Esophagus squamous epithelium (tissue), 5 donors: Measurements from ENCODE around the gene KCNJ18. TPM values are rescaled to one million over a fixed set of nuclear protein-coding genes. Genes with fewer than 3 reads are reported as not detected.
"Not testable (repeated sequence)": the region's sequence is repeated elsewhere in the genome, so short reads cannot be mapped to it uniquely, and the experiment has no call there.

Experiments used
- DNase-seq: peaks from one replicate; lab custom pipeline; 2025; lab: John Stamatoyannopoulos, UW
- H3K27ac ChIP-seq, 4 donors: fragments of 200-600 bp; sonication (generic); one replicate each; pipeline ENCODE4 v1.5.1; 2016 to 2019; ENCODE audit warnings: mild to moderate bottlenecking in 1 of 4
- H3K27me3 ChIP-seq, 4 donors: fragments of 200-600 bp; sonication (generic); 1 replicate in 3 of 4; 2 replicates in 1 of 4; pipeline versions ENCODE4 v1.5.1 to v1.6.0; 2017 to 2021; ENCODE audit warnings: antibody characterized with exemption in 1 of 4
- H3K36me3 ChIP-seq, 3 donors: fragments of 200-600 bp; sonication (generic); one replicate each; pipeline ENCODE4 v1.5.1; 2016 to 2019
- H3K4me1 ChIP-seq, 3 donors: fragments of 200-600 bp; sonication (generic); one replicate each; pipeline ENCODE4 v1.5.1; 2017 to 2019
- H3K4me3 ChIP-seq, 4 donors: fragments of 200-600 bp; sonication (generic); 1 replicate in 3 of 4; 2 replicates in 1 of 4; pipeline ENCODE4 v1.5.1; 2016 to 2019; ENCODE audit warnings: mild to moderate bottlenecking in 2 of 4, moderate library complexity in 1 of 4
- H3K9me3 ChIP-seq, 3 donors: fragments of 200-600 bp; sonication (generic); one replicate each; pipeline ENCODE4 v1.5.1; 2016 to 2019
- WGBS, 2 donors: methylation state at CpG; one replicate each; pipeline ENCODE4 v1.1.5; 2018; 5-methylcytosine and 5-hydroxymethylcytosine counted together
- intact Hi-C: fragments of 100-400 bp; cut with DNase I; formaldehyde crosslinking; loops from one replicate; pipeline ENCODE4 v1.15.0; 2022
- total RNA-seq, 4 donors: library from RNA; depleted of rRNA; stranded (reverse); fragments of >200 nt; gene quantifications; one replicate each; pipeline ENCODE4 v1.1.0, GENCODE V29; 2016
- donor health status: DM: yes; HTN: yes; CAD: no.

The KCNJ18 gene
- total RNA-seq, 4 donors from 2014 or later, result 0.49 TPM; not detected in 3

DNA sequence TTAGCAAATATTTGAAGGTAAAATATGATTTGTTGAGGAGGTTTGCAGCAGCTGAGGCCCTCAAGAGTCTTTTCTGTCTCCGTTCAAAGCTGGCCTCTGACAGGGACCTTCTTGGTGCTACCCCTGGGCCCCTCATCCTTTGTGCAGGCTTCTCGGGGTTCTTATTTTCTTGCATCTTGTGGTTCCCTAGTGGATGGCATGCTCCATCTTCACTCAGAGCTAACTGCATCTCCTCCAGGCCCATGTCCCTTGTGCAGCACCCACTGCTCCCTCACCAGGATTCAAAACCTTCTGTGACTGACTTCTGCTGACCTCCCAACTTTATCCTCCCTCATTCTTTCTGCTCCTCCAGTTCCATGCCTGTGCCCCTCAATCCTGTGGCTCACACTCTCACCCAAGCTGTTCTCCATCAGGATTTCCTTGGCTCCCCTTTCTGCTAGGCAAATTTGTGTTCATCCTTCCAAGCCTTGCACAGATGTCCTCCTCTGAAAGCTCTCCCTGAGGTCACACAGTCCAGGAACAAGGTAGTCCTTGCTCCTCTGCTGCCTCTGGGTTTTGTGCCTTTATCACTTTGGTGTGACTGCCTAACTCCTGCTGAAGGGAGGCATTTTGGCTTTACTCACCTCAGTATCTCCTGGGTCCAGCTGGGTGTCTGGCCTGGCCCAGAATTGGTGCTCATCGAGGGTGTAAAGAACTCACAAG is 25.5 kb upstream of the KCNJ18 start:
- intact Hi-C loops, H3K27ac ChIP-seq, H3K4me3 ChIP-seq, H3K36me3 ChIP-seq, H3K9me3 ChIP-seq, DNase-seq: not testable (repeated sequence)
- H3K27me3 ChIP-seq, result peaks cover 0 to 17% (median 0%) of the 10 kb centered on the region in 4 donors
- peaks cover 0 to 14% (median 0%) of the 10 kb centered on the region in 3 donors for H3K4me1 ChIP-seq
- WGBS, 2 donors, result 50 to 52% methylated on average over 3 of the region's 3 CpGs

DNA sequence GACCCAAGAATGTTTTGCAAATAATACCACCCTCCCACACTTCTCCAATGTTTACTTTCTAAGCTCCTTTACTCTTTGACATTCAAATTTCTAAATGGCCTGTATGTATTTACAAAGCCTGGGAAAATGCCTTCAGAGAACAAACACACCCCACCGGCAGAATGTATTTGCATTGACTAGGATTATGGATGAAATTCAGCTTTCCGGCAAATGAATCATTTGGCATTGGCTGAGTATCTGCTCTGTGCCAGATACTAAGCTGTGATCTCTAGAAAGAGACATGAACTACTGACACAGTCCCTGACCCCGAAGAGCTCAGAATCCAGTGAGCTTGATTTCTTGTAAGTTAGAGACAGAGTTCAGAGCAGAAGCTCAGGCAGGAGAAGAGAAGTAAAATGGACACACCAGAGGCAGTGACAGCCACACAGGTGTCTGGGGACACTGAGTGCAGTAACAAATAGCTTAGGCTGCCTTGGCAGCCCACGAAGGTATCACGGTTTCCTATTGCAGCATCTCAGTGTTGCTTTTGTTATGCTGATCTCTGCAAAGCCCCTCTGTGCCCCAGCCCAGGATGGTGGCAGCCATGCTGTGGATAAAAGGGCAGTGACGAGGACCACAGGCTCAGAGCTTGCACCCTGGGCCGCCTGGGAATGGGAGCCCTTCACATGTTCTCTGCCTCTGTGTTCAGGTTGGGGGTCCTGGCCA is 24.8 kb upstream of the KCNJ18 start:
- not testable (repeated sequence) for DNase-seq

DNA sequence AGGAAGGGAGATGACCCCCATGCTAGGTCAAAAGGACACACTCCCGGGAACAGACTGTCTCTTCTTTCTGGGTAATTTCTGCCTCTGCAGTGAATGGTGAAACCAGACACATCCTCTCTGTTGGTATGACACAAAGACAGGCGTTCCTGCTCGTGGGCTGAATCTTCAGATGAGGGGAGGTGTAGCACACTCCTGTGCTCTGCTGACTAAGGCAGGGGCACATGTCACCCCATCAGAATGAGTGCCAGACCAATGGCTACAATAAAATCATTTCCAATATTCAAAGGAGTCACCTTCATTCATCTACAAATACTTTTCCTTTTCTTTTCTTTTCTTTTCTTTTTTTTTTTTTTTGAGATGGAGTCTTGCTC is 24.2 kb upstream of the KCNJ18 start:
- intact Hi-C loops, result not testable (repeated sequence)

More for the DNA sequence above, 24.8 kb upstream of the KCNJ18 start:
- 26 to 38% methylated on average over 6 to 7 of the region's 7 CpGs for WGBS, 2 donors
- H3K27ac ChIP-seq, H3K4me3 ChIP-seq, intact Hi-C loops, H3K36me3 ChIP-seq, H3K9me3 ChIP-seq: not testable (repeated sequence)
- H3K4me1 ChIP-seq, result peaks cover 0 to 14% (median 0%) of the 10 kb centered on the region in 3 donors
- peaks cover 0 to 17% (median 0%) of the 10 kb centered on the region in 4 donors for H3K27me3 ChIP-seq

DNA sequence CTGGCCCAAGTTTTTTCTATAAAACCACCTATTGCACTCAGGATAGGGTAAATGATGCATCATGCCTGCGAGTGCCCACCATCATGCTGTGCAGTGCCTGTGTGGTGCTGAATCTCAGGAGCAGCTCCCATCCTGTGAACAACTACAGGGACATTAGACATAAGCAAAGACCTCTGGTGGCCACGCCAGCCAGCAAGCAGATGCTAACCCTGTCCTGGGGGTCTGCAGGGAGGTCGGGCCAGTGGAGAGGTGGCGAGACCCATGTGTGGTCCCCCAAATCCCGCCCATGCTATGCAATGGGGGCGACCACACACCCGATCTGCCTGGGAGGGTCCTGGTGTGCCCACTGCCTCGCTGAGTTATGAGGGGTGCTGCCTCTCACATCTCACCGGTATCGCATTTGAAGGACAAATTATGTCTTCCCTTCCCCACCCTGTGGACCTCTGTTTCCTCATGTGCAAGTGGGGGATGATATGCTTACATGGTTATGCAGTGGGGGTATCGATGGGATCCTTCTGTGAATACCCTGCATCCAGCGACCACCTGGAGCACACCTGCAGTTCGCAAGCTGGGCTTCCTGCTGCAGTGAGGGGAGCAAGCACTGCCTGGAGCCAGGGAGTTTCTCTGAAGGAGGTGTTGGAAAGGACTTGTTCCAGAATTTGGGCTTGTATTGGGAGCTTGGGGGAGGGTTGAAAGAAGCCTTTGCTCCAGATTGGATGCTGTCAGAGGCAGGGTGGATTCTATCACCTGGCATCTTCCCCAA is 23.4 kb upstream of the KCNJ18 start:
- H3K4me1 ChIP-seq, result peaks cover 0 to 14% (median 0%) of the 10 kb centered on the region in 3 donors
- whole genome bisulfite sequencing, 2 donors, result 76 to 82% methylated on average over 10 to 11 of the region's 13 CpGs
- H3K27ac ChIP-seq, H3K36me3 ChIP-seq, intact Hi-C loops, H3K9me3 ChIP-seq, DNase-seq, H3K4me3 ChIP-seq: not testable (repeated sequence)
- peaks cover 0 to 17% (median 0%) of the 10 kb centered on the region in 4 donors for H3K27me3 ChIP-seq

More for the DNA sequence above, 24.2 kb upstream of the KCNJ18 start:
- H3K27ac ChIP-seq, H3K36me3 ChIP-seq, H3K4me3 ChIP-seq, H3K9me3 ChIP-seq, DNase-seq: not testable (repeated sequence)
- H3K27me3 ChIP-seq, result peaks cover 0 to 17% (median 0%) of the 10 kb centered on the region in 4 donors
- H3K4me1 ChIP-seq, result peaks cover 0 to 14% (median 0%) of the 10 kb centered on the region in 3 donors
- WGBS, 2 donors, result 59 to 60% methylated on average over 1 to 2 of the region's 3 CpGs

DNA sequence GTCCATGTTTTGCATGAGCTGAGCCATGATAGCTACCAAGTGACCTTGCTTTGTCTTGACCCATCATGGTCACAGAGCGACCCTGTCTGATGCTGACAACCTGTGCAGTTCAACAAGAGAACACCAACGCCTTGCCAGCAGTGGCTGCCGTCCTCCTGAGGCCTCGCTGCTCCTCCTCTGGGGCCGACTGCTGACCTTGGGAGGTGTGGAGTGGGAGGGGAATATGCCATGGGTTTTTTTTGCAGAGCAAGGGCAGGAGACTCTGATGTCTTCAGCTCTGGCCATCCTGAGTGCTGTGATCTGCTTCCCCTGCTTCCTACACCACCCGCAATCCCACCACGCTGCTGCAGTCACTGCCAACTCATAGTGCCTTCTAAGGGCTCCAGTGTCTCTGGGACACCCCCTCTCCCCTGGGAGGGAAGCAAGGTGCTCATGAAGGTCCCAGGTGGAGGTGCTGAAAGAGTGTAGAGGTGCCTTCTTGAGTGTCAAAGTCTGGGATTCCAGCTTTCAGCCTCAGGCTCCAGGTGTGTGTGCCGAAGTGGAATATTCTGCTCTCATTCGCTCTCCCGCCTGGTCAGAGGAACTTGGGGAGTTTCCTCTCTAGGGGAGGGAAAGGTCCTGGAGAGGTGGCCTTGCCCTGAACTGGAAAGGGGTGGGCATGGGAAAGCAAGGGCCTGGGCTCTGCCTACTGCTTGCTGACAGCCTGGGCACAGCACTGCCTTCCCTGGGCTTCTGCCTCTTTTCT is 22.5 kb upstream of the KCNJ18 start:
- intact Hi-C loops, H3K36me3 ChIP-seq, H3K4me3 ChIP-seq, H3K27ac ChIP-seq, DNase-seq: not testable (repeated sequence)
- peaks cover 0 to 18% (median 0%) of the 10 kb centered on the region in 3 donors for H3K9me3 ChIP-seq
- H3K27me3 ChIP-seq, result peaks cover 0 to 26% (median 0%) of the 10 kb centered on the region in 4 donors
- H3K4me1 ChIP-seq, result peaks cover 0 to 14% (median 0%) of the 10 kb centered on the region in 3 donors
- WGBS, 2 donors, result 80 to 82% methylated on average over 7 to 10 of the region's 10 CpGs

DNA sequence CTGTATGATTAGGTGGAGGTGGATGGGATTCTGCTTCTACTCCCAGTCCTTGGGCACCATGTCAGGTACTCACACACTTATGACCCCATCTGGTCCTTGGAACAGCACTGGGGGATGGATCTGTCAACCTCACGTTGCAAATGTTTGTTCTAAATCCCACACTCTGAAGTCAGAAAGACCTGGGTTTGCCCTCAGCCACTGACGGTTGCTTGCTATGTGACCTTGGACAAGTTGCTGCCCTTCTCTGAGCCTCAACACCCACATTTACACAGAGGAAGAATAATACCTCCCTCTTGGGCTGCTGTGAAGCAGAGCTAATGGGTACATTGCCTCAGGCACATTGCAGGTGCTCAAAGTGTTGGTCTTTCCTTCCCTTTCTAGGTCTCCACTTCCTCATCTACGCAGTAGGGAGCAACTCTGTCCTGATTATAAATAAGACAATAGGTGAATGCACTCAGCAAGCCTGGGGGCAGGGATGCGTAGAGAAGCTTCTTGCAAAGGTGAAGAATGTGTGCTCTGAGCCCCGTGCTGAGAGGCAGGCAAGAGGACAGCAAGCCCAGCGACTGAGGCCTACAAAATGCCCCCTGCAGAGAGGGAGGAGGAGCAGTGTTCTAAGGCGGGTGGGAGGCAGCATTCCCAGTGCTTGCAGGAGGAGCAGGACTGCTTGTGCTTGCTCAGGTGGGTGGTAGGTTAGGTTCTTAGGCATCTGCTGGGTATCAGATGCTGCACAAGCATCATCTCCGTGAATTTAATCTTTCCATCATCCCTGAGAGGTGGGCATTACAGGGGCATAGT is 21.8 kb upstream of the KCNJ18 start:
- H3K36me3 ChIP-seq, intact Hi-C loops, H3K27ac ChIP-seq, H3K4me3 ChIP-seq, DNase-seq: not testable (repeated sequence)
- WGBS, 2 donors, result 45 to 50% methylated on average over 6 to 8 of the region's 8 CpGs
- H3K4me1 ChIP-seq, result peaks cover 0 to 14% (median 0%) of the 10 kb centered on the region in 3 donors
- H3K9me3 ChIP-seq, result peaks cover 0 to 19% (median 0%) of the 10 kb centered on the region in 3 donors
- H3K27me3 ChIP-seq, result peaks cover 0 to 26% (median 0%) of the 10 kb centered on the region in 4 donors

DNA sequence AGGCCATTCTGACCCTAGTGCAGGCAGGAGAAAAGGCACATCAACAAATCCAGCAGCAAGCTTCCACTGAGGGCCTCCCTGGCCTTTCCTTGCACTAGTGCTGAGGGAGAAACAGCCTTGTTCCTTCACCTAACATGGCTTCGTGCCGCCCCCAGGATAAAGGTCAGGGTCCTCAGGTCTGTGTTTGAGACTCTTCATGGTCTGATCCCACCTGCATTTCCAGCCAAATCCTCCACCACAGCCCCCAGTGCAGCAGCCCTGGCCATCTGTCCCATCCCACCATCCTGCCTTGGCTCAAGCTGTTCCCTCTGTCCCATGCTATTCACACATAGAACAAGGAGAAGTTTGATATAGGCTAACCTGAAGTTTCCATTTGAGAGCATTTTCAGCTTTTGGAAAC is 20.9 kb upstream of the KCNJ18 start:
- intact Hi-C loops, result not testable (repeated sequence)
- WGBS, 2 donors, result 54 to 73% methylated on average over 2 of the region's 2 CpGs

DNA sequence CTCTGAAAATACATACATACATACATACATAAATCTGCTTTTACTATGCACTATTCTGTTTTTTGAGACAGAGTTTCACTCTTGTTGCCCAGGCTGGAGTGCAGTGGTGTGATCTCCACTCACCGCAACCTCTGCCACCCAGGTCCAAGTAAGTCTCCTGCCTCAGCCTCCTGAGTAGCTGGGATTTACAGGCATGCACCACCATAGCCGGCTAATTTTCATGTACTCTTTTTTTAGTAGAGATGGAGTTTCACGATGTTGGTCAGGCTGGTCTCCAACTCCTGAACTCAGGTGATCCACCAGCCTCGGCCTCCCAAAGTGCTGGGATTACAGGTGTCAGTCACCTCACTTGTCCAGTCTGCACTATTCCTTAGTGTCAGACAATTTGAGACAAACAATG is 20.5 kb upstream of the KCNJ18 start:
- peaks cover 0 to 12% (median 0%) of the 10 kb centered on the region in 3 donors for H3K4me1 ChIP-seq
- H3K27ac ChIP-seq, intact Hi-C loops, H3K4me3 ChIP-seq, H3K36me3 ChIP-seq, DNase-seq: not testable (repeated sequence)
- peaks cover 0 to 33% (median 0%) of the 10 kb centered on the region in 4 donors for H3K27me3 ChIP-seq
- WGBS, 2 donors, result 71 to 73% methylated on average over 4 of the region's 4 CpGs
- H3K9me3 ChIP-seq, result peaks cover 0 to 19% (median 0%) of the 10 kb centered on the region in 3 donors

More for the DNA sequence above, 20.9 kb upstream of the KCNJ18 start:
- H3K36me3 ChIP-seq, H3K27ac ChIP-seq, H3K4me3 ChIP-seq, DNase-seq: not testable (repeated sequence)
- H3K27me3 ChIP-seq, result peaks cover 0 to 28% (median 0%) of the 10 kb centered on the region in 4 donors
- peaks cover 0 to 14% (median 0%) of the 10 kb centered on the region in 3 donors for H3K4me1 ChIP-seq
- peaks cover 0 to 19% (median 0%) of the 10 kb centered on the region in 3 donors for H3K9me3 ChIP-seq

DNA sequence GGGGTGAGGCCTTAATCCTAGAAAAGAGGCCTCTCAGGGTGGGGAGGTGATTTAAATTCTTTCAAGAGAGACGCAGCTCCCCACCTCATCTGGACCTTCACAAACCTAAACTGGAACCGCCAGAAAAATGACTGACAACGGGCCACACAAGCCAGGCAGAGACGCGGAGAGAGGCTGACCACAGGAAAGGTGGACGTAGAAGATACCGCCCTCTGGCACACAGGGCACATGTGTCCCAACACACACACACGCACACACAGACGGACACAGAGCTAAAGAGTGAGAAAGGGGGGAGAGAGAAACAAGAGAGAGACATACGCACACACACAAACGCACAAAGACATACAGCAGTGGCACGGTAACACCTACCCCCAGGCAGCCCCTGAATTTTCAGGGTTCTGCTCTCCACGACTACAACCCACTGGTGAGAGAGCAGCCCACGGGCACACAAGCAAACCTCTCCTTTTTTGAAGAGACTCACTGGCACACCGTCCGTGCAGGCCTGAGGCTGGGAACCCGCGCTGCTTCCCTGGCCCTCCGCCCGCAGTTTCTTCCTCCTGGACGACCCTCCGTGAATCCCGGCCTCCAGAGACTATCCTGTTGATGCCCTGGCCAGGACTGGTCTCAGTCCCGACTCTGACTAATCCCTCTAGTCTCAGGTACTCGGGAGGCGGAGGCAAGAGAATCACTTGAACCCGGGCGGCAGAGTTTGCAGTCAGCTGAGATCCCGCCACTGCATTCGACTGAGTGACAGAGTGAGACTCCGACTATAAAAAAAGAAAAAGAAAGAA is 18.7 kb upstream of the KCNJ18 start:
- H3K4me3 ChIP-seq, H3K4me1 ChIP-seq, H3K27ac ChIP-seq, H3K36me3 ChIP-seq, DNase-seq, intact Hi-C loops: not testable (repeated sequence)
- WGBS, 2 donors, result 82 to 83% methylated on average over 29 to 31 of the region's 31 CpGs
- Histone ChIP-seq H3K27me3 (peaks cover 0 to 46% (median 0%) of the 10 kb centered on the region in 4 donors), H3K9me3 (peaks cover 0 to 15% (median 0%) of the 10 kb centered on the region in 3 donors)
